ENCODE results near the gene ADGRB3. TPM values are rescaled to one million over a fixed set of nuclear protein-coding genes. Genes with fewer than 3 reads are reported as not detected.
"Not testable (repeated sequence)": the region's sequence is repeated elsewhere in the genome, so short reads cannot be mapped to it uniquely, and the experiment has no call there.

The ADGRB3 gene
- total and polyA plus RNA-seq, 2 experiments from 2014 or later: 1.2 to 1.4 TPM

GRCh38 chr6:69424581-69424980, 789.5 kb downstream of the ADGRB3 start:
- Histone ChIP-seq H3K4me1 (ENCODE audit: low read depth) (no peaks in the 10 kb centered on the region), H3K9me3 (ENCODE audit: low read depth) (no peaks in the 10 kb centered on the region), H3K27me3 (no peaks in the 10 kb centered on the region), H3K4me3 (no peak overlapping the region), H3K27ac (no peak overlapping the region), H3K36me3 (no peaks in the 10 kb centered on the region)
- no peak for TF ChIP-seq CTCF (IDR thresholded peaks at IDR 0.05; ENCODE audit: low read depth, low read length)
- no peak for DNase-seq (ENCODE audit: low read depth in 1 of 2, low spot score in 1 of 2)

- Histone ChIP-seq H3K36me3 (no peaks in the 10 kb centered on the region), H3K9me3 (ENCODE audit: low read depth) (no peaks in the 10 kb centered on the region), H3K4me3 (no peak overlapping the region), H3K4me1 (ENCODE audit: low read depth) (no peaks in the 10 kb centered on the region), H3K27ac (no peak overlapping the region), H3K27me3 (no peaks in the 10 kb centered on the region)
- no peak for DNase-seq (ENCODE audit: low read depth in 1 of 2, low spot score in 1 of 2)
- no peak for TF ChIP-seq CTCF (IDR thresholded peaks at IDR 0.05; ENCODE audit: low read depth, low read length)
Measured at GRCh38 chr6:69427882-69428281, 792.8 kb downstream of the ADGRB3 start.

GRCh38 chr6:69432168-69432567, 797.1 kb downstream of the ADGRB3 start:
- H3K4me3 ChIP-seq; H3K4me1 ChIP-seq (ENCODE audit: low read depth); H3K27me3 ChIP-seq; H3K9me3 ChIP-seq (ENCODE audit: low read depth); H3K27ac ChIP-seq; DNase-seq (ENCODE audit: low read depth in 1 of 2, low spot score in 1 of 2); H3K36me3 ChIP-seq: not testable (repeated sequence)

- DNase-seq (ENCODE audit: low read depth in 1 of 2, low spot score in 1 of 2); H3K27ac ChIP-seq; H3K4me1 ChIP-seq (ENCODE audit: low read depth); H3K36me3 ChIP-seq; H3K4me3 ChIP-seq; H3K9me3 ChIP-seq (ENCODE audit: low read depth); H3K27me3 ChIP-seq: not testable (repeated sequence)
Measured at GRCh38 chr6:69433116-69433515, 798.0 kb downstream of the ADGRB3 start.

- no peaks in the 10 kb centered on the region for H3K27me3 ChIP-seq
- no peak overlapping the region for H3K4me3 ChIP-seq
- no peak overlapping the region for H3K27ac ChIP-seq
- no peak for TF ChIP-seq CTCF (IDR thresholded peaks at IDR 0.05; ENCODE audit: low read depth, low read length)
- no peak for DNase-seq (ENCODE audit: low read depth in 1 of 2, low spot score in 1 of 2)
- H3K4me1 ChIP-seq (ENCODE audit: low read depth): no peaks in the 10 kb centered on the region
- no peaks in the 10 kb centered on the region for H3K9me3 ChIP-seq (ENCODE audit: low read depth)
- H3K36me3 ChIP-seq: no peaks in the 10 kb centered on the region
Measured at GRCh38 chr6:69438113-69438512, 803.0 kb downstream of the ADGRB3 start.
